ENCODE data around the gene MTMR2. TPM values are rescaled to one million over a fixed set of nuclear protein-coding genes. Genes with fewer than 3 reads are reported as not detected.

Gene MTMR2
- total and polyA plus RNA-seq, 9 of the 15 experiments (the other 6 are each of a cell fraction or from before 2014, with no cell fraction given), result 12.6 to 35.8 (median 25.2) TPM

DNA sequence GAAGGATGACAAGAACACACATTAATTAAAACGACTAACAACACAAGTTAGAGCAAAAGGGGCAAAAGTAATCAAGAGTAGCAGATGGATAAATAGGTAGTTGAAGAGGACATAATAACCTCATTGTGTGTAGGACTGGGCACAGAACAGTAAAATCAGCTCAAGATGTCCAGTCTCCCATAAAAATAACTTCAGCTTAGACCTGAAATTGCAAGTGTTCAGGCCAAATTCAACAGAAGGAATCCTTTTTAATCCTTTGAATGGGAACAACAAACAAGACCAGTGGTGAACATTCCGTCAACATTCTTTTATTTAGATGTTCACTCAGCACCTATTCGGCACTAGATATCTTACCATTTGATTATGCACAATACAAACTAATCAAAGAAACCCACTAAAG lies 4.4 kb downstream of the MTMR2 start:
- no peaks in the 10 kb centered on the region for H4K20me1 ChIP-seq (replicated peaks; ENCODE audit: control insufficient read depth, insufficient read depth, low read length)
- no peaks in the 10 kb centered on the region for H3K9me1 ChIP-seq (ENCODE audit: control insufficient read depth, insufficient read depth, low read length)
- DNase-seq (ENCODE audit: extremely low read depth in 1 of 4, low spot score in 3 of 4) (no peak), FAIRE-seq (no peak), ATAC-seq (no peak)
- H3K79me2 ChIP-seq (ENCODE audit: control insufficient read depth, insufficient read depth, low read length), result peaks cover 75% of the 10 kb centered on the region
- TF ChIP-seq ZNF354B (CRISPR knock-in tag; IDR thresholded peaks at IDR 0.05), result no peak
- H3K4me2 ChIP-seq (ENCODE audit: insufficient read depth, low read length), result no peak overlapping the region
- no peaks in the 10 kb centered on the region for H3K27me3 ChIP-seq (ENCODE audit: control insufficient read depth in 2 of 2, insufficient read depth in 2 of 2, low read length in 2 of 2)
- no peak overlapping the region for H2AFZ ChIP-seq (ENCODE audit: low read depth, low read length)
- no peak overlapping the region for H3K27ac ChIP-seq (ENCODE audit: extremely low read depth, low read depth, low read length)
- H3K36me3 ChIP-seq (ENCODE audit: control insufficient read depth, insufficient read depth, low read length), result no peaks in the 10 kb centered on the region
- 67% methylated on average over 3 of the region's 3 CpGs for WGBS (ENCODE audit: insufficient coverage, low coverage, missing lambda C conversion rate)
- no peak overlapping the region for H3K4me3 ChIP-seq
- H3K9ac ChIP-seq (ENCODE audit: insufficient read depth in 1 of 2, low read depth in 2 of 2, low read length in 2 of 2), result no peak overlapping the region
- CTCF ChIA-PET (ENCODE audit: low intra/inter-chr PET ratio), result no interaction called here
- peaks cover 2 to 6% of the 10 kb centered on the region in 2 experiments; a peak in 3 of 5 replicates for H3K4me1 ChIP-seq (replicated peaks in 1 of 2; ENCODE audit: control insufficient read depth in 2 of 2, insufficient read depth in 2 of 2, low read length in 2 of 2)
- POLR2A ChIA-PET, result no interaction called here
- no TSS peak for BruUV-seq (replicated peaks)
- in situ Hi-C loops (cut with MboI), result no loop called here
- no peaks in the 10 kb centered on the region for H3K9me3 ChIP-seq (replicated peaks; ENCODE audit: control insufficient read depth, insufficient read depth, low read depth, low read length)
- intact Hi-C loops (cut with micrococcal nuclease), result no loop called here

GRCh38 chr11:95918720-95919119 lies 5.2 kb downstream of the MTMR2 start:
- FAIRE-seq, result no peak
- H3K4me1 ChIP-seq (replicated peaks in 1 of 2; ENCODE audit: control insufficient read depth in 2 of 2, insufficient read depth in 2 of 2, low read length in 2 of 2), result peaks cover 2% of the 10 kb centered on the region in 2 experiments; a peak in 3 of 5 replicates

More at GRCh38 chr11:95918720-95919119, 5.2 kb downstream of the MTMR2 start:
- Histone ChIP-seq H3K27me3 (ENCODE audit: control insufficient read depth in 2 of 2, insufficient read depth in 2 of 2, low read length in 2 of 2) (no peaks in the 10 kb centered on the region), H3K9me3 (replicated peaks; ENCODE audit: control insufficient read depth, insufficient read depth, low read depth, low read length) (no peaks in the 10 kb centered on the region), H4K20me1 (replicated peaks; ENCODE audit: control insufficient read depth, insufficient read depth, low read length) (no peaks in the 10 kb centered on the region), H3K79me2 (ENCODE audit: control insufficient read depth, insufficient read depth, low read length) (peaks cover 69% of the 10 kb centered on the region), H2AFZ (ENCODE audit: low read depth, low read length) (no peak overlapping the region), H3K9me1 (ENCODE audit: control insufficient read depth, insufficient read depth, low read length) (no peaks in the 10 kb centered on the region), H3K36me3 (ENCODE audit: control insufficient read depth, insufficient read depth, low read length) (no peaks in the 10 kb centered on the region), H3K27ac (ENCODE audit: extremely low read depth, low read depth, low read length) (no peak overlapping the region), H3K4me2 (ENCODE audit: insufficient read depth, low read length) (no peak overlapping the region), H3K9ac (ENCODE audit: insufficient read depth in 1 of 2, low read depth in 2 of 2, low read length in 2 of 2) (no peak overlapping the region), H3K4me3 (no peak overlapping the region)
- TF ChIP-seq, protein P1, sequence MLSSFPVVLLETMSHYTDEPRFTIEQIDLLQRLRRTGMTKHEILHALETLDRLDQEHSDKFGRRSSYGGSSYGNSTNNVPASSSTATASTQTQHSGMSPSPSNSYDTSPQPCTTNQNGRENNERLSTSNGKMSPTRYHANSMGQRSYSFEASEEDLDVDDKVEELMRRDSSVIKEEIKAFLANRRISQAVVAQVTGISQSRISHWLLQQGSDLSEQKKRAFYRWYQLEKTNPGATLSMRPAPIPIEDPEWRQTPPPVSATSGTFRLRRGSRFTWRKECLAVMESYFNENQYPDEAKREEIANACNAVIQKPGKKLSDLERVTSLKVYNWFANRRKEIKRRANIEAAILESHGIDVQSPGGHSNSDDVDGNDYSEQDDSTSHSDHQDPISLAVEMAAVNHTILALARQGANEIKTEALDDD (IDR thresholded peaks at IDR 0.05), result no peak
- TF ChIP-seq THRAP3 (IDR thresholded peaks at IDR 0.05; ENCODE audit: borderline replicate concordance), result no peak
- no peak for TF ChIP-seq TAF9B (IDR thresholded peaks at IDR 0.05; ENCODE audit: partially characterized antibody)
- TF ChIP-seq, protein P2, sequence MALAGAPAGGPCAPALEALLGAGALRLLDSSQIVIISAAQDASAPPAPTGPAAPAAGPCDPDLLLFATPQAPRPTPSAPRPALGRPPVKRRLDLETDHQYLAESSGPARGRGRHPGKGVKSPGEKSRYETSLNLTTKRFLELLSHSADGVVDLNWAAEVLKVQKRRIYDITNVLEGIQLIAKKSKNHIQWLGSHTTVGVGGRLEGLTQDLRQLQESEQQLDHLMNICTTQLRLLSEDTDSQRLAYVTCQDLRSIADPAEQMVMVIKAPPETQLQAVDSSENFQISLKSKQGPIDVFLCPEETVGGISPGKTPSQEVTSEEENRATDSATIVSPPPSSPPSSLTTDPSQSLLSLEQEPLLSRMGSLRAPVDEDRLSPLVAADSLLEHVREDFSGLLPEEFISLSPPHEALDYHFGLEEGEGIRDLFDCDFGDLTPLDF (CRISPR knock-in tag; IDR thresholded peaks at IDR 0.05), result no peak
- no peak for TF ChIP-seq SMAD2 (IDR thresholded peaks at IDR 0.05; ENCODE audit: low read depth, low read length)
- BruUV-seq (replicated peaks), result no TSS peak
- ATAC-seq (no peak), DNase-seq (ENCODE audit: extremely low read depth in 1 of 4, low spot score in 3 of 4) (no peak)
- CTCF ChIA-PET (ENCODE audit: low intra/inter-chr PET ratio), result no interaction called here
- POLR2A ChIA-PET, result interaction anchor here (0.8 kb wide), 1 partner anchor 8 kb away, joined by 3 read pairs; no protein-coding TSS in a partner anchor
- in situ Hi-C loops (cut with MboI), result no loop called here
- 68% methylated on average over 3 of the region's 3 CpGs for WGBS (ENCODE audit: insufficient coverage, low coverage, missing lambda C conversion rate)
- intact Hi-C loops (cut with micrococcal nuclease), result no loop called here
